Stimulated activated CD4-positive, alpha-beta T cell treated with anti-CD3 and anti-CD28 coated beads, Interleukin-1b, Interleukin-23, amount 100 ng/mL, for 48 hours (primary cell): ENCODE data around the gene PSMD11.
"Not testable (repeated sequence)": the region's sequence is repeated elsewhere in the genome, so short reads cannot be mapped to it uniquely, and the experiment has no call there.

Source experiments
- DNase-seq: peaks from one replicate; pipeline ENCODE4 v3.0.0-alpha.2; 2020

PSMD11 gene

DNA sequence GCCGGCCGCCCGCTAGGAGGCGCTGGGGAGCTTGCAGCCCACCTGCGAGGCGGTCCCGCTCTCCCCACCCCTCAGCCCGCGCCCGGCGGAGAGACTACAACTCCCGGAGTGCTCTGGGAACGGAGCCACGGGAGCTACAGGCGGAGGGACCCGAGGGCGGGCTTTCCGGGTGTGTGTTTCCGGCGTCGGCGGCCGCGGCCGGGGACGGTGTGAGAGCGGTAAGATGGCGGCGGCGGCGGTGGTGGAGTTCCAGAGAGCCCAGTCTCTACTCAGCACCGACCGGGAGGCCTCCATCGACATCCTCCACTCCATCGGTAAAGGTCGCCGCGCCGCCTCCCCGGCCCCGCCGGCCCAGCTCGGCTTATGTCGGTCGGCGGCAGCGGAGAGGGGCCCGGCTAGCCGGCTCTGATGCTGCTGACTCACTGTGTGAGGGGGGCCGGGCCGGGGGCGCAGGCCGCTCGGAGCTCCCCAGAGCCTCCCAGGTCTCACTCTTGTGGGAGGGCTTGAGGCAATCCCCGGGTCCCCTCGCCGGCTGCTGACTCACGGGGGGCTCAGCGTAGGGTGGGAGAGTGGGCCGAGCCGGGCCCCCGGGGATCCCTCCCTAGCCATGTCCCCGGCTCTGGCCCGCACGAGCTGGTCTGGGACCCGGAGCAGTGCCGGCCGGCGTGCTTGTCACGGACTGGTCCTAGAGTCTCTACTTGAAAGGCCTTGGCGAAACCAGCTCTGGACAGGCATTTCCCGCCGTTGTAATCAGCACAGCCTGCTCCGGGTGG, at the start of gene PSMD11:
Gene PSMD11, plus strand, starts transcription at position 210 of the 773 bp plus-strand sequence. Its CDS starts 14 bp downstream, at position 224.
- peak; percentile 99 for DNase-seq

DNA sequence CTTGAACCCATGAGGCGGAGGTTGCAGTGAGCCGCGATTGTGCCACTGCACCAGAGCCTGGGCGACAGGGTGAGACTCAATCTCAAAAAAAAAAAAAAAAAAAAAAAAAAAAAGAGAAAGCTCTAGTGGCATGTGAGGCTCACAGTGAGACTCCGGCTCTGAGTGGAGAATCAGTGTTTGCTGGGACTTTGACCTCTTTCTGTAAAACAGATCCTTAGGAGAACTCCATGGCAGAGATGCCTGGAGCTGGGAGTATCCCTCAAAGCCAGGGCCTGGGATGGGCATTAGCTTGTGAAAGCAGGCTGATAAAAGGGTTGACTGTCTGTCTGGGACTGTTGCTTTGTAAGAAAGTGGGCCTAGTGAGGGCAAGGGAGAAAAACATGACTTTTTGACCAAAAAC, 48.0 kb upstream of the PSMD11 start:
- DNase-seq: no peak

DNA sequence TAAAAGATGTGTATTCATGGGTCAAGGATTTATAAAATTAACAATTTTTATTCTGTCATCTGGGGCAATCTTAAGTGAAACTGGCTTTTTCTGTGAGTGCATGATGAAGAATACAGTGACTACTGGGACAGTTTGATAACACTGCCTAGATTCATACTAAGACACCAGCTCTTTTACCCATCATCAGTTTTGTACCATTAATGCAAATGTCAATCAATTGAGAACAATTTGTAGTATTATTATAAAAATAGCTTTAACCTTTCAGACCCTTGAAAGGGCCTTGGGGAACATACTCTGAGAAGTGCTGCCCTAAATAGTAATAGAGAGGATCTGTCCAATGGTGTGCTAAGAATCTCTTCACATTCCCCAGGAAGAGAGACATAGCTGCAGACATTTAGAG, 45.4 kb upstream of the PSMD11 start:
- no peak for DNase-seq

GRCh38 chr17:32410085-32410484, 34.2 kb upstream of the PSMD11 start:
- not testable (repeated sequence) for DNase-seq

DNA sequence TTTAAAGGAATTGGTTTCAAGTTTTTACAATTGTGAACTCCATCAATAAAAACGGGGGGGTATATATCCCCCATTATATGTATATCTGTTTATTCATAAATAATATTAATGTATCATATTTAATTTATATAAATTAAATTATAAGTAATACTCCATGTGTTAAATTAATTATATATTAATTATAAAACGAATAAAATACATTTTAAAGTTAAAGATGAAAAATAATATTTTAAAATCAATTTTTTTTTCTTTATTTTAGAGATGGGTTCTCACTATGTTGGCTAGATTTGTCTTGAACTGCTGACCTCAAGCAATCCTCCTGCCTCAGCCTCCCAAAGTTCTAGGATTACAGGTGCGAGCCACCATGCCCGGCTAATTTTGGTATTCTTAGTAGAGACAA, 17.4 kb upstream of the PSMD11 start:
- DNase-seq: no peak

- no peak for DNase-seq
Measured at GRCh38 chr17:32429598-32429997, 14.7 kb upstream of the PSMD11 start.

DNA sequence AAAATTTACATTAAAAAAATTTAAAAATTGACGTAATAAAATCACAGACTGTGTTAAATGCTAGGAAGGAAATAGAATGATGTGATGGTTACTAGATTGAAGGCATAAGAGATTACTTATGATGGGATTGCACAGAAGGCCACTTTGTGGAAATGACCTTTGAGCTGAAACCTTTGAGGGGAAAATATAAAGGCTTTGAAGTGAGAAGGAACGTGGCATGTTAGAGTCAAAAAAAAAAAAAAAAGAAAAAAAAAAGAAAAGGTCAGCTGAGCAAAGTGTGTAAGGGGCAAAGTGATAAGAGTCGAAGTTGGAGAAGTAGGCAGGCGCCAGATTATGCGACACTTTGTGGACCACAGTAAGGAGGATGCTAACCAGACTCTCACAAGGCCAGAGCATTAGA, 3.6 kb upstream of the PSMD11 start:
- no peak for DNase-seq

DNA sequence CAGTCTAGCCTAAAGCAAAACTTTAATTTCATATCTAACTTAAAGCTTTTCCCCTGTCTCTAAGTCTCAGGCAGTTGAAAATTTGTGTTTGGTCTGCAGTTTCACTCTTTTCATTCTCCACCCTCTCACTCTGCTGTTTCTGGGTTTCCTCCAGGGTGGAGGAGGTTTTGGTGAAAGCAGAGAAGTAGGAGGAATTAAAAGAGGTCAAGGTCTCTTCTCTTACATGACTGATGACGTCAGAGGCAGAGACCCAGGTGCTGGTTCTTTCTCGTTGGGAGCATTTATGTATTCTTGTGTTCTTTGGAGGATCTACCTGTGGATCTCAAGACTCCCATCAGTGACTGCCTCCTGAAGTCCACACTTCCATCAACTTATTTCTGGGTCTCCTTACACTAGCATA, 2.4 kb upstream of the PSMD11 start:
- DNase-seq: no peak

- no peak for DNase-seq
Measured at GRCh38 chr17:32443827-32444300, 446 bp upstream of the PSMD11 start.

- DNase-seq: peak; percentile 53
Measured at GRCh38 chr17:32445074-32445415, 735 bp downstream of the PSMD11 start.

DNA sequence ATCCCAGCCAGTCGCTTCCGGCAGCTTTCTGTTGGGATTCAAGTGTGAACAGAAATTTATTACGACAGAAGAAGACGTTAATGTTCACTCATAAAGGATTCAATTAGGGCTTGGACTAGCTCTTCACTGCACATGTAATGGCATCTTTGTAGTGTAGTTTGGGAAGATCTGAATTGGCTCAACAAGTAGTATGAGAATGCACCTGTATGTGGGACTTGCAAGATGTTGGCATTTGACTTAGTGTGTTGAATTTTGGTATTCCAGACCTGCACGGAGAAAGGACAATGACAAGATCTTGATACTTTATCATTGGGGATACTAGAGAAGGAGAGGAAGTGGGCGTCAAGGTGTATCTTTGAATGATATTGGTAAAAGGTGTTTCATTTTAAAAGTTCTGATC, 1.2 kb downstream of the PSMD11 start:
- DNase-seq: no peak

DNA sequence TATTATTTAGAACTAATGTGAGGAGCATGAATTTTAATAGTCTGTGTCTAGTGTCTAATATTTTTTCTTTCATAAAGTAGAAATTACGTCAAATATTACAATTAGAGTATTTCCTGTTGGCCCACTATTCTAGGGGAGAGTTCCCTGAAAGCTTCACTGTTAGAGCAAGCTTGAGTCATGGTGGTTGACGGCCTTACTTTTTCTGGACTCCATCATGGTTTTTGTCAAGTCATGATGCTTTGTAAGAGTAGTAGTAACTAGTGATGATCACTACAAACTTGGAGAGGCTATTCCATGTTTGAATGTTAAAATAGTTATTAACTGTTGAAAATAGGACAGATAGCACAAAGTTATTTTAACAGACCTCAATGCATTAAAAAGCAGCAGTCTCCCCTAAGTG, 1.7 kb downstream of the PSMD11 start:
- peak; percentile 6 for DNase-seq

GRCh38 chr17:32446949-32447348, 2.6 kb downstream of the PSMD11 start:
- DNase-seq: no peak

DNA sequence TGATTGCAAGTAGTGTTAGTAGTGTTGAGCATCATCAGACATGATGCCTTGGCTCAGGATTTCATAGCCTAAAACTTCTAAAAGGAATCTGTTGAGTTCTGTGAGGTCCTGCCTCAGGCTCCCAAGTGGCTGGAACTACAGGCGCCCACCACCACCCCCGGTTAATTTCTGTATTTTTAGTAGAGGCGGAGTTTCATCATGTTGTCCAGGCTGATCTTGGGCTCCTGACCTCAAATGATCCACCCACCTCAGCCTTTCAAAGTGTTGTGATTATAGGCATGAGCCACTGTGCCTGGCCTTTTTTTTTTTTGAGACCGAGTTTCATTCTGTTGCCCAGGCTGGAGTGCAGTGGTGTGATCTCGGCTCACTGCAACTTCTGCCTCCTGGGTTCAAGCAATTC, 5.7 kb downstream of the PSMD11 start:
- DNase-seq: no peak

GRCh38 chr17:32450379-32450778, 6.1 kb downstream of the PSMD11 start:
- DNase-seq: not testable (repeated sequence)

DNA sequence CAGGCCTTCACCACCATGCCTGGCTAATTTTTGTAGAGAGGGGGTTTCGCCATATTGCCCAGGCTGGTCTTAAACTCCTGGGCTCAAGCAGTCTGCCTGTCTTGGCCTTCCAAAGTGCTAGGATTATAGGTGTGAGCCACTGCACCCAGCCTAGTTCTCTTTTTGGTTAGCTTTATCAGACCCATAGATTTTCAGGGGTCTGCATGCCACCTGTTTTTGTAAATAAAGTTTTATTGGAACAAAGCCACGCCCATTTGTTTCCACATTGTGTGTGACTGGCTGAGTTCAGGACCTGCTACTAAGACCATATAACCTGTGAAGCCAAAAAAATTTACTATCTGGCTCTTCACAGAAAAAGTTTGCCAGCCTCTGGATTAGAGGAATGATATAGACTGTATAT, 7.6 kb downstream of the PSMD11 start:
- no peak for DNase-seq

DNA sequence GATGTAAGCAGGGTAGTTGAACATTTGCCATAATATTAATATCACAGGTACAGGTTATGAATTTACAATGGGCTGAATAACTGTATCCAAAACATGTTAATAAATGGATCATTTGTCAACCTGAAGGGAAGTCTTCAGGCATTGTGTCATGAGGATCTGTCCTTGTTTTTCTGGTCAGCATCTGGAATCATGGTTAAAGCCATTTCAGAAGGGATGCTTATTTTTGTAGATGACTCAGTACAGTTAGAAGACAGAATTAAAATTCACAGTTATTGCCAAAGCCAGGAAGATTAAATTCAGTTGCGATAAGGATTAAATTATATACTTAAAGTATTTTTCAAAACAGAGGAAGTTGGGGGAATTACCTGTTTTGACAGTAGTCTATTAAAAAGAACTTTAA, 8.0 kb downstream of the PSMD11 start:
- no peak for DNase-seq

DNA sequence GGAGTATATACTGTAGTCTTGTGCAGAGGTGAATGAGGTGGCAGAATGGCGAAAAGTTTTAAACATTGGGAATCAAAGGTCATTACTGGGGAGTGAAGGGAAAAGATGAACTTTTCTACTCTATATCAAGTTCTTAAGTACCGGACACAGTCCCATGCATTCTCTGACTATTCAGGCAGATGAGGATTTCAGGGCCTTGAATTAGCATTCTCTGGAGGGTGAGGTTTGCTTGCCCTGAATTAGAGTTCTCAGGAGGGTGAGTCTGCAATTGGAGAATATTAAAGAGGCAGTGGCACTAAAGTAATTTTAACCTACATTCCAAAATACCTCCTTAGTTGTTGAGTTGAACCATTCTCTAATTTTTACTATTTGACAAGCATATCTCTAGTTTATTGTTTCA, 9.1 kb downstream of the PSMD11 start:
- no peak for DNase-seq

DNA sequence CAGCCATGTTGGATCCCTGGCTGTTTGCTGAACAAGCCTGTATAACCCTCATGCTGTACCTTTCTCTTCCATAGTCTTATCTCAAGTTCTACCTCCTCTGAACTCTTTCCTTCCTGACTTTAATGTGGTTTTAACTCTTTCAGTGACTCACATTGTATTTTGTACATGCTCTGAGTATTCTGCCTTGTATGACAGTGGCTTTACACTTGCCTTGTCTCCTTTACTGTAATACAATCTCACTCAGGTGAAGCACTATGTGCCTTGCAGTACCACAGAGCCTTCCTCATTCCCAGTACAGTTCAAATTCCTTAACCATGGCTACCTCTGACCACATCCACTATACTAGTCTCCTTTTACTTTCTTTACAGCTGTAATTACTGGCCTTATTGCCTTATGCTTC, 14.1 kb downstream of the PSMD11 start:
- no peak for DNase-seq

GRCh38 chr17:32460054-32460453, 15.7 kb downstream of the PSMD11 start:
- DNase-seq: no peak

- DNase-seq: no peak
Measured at GRCh38 chr17:32461498-32461852, 17.2 kb downstream of the PSMD11 start.

DNA sequence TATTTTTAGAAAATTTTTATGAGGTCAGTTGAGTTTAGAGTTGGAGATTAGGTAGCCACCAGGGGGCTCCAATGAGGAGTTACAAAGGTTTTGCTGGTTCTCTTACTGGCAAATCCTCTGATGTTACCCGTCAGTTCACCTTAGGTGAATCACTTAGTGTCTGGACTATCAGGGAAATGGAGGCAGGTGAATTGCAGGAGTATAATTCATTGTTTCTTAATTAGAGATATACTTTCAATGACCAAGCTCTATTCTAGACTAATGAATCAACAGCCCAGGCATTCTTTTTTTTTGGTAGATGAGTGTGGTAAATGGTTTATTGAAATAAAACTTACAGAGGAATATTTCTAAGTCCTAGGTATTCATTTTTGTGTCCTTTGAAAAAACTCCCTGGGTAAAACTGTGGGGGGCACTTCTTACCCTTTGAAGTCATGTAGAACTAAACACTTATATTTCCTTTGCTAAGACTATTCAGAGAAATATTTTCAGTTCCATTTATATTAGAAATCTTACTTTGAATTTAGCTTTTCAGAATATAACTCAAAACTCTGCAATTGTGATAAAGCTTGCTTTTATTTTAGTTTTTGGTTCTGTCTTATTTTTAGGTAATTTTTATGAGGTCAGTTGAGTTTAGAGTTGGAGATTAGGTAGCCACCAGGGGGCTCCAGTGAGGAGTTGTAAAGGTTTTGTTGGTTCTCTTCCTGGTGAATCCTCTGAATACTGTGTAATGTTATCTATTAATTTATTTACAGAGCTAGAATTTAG, 17.7 kb downstream of the PSMD11 start:
- DNase-seq: peak; percentile 54

DNA sequence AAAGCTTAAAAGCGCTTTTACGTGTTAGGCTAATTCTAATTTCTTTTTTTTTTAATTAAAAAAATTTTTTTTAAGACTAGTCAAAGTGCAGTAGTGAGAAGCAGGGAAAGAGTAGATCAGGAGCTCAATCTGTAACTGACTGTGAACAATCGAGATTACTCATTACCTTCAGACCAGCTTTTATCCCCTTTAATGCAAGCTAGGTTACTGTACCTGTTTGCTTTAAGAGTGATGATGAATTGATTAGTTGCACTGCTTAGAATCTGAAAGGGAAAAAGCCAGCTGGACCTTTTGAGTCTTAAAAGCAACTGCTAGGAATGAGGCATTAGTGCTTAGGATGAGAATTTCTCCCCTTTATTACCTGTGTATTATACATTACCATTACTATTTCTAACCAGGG, 19.0 kb downstream of the PSMD11 start:
- no peak for DNase-seq

DNA sequence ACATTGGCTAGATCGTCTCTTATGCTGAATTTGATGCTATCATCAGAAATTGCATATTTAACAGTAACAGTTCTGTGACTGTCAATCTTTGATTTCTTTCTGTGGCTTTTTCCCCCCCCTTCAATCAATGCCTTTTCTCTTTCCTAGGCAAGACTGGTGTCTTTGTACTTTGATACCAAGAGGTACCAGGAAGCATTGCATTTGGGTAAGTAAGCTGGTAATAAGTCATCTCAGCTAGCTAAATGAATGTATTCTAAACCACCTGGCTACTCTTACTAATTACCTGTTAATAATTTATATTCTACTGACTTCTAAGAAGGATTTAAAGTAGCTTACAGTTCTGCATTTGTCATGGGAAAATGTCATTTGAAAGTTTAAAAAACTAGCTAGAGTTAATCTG, 20.1 kb downstream of the PSMD11 start:
- DNase-seq: no peak

- DNase-seq: no peak
Measured at GRCh38 chr17:32467949-32468348, 23.6 kb downstream of the PSMD11 start.
